Fibroblast of gingiva (primary cell): ENCODE results near the gene PPP4R4.
A peak's percentile ranks its signal among the peaks of the same experiment; 100 is the strongest.

Experiments
- DNase-seq: peaks from one replicate; pipeline ENCODE4 v3.0.0-alpha.2; 2011; ENCODE audit warnings: low read depth

The PPP4R4 gene

DNA sequence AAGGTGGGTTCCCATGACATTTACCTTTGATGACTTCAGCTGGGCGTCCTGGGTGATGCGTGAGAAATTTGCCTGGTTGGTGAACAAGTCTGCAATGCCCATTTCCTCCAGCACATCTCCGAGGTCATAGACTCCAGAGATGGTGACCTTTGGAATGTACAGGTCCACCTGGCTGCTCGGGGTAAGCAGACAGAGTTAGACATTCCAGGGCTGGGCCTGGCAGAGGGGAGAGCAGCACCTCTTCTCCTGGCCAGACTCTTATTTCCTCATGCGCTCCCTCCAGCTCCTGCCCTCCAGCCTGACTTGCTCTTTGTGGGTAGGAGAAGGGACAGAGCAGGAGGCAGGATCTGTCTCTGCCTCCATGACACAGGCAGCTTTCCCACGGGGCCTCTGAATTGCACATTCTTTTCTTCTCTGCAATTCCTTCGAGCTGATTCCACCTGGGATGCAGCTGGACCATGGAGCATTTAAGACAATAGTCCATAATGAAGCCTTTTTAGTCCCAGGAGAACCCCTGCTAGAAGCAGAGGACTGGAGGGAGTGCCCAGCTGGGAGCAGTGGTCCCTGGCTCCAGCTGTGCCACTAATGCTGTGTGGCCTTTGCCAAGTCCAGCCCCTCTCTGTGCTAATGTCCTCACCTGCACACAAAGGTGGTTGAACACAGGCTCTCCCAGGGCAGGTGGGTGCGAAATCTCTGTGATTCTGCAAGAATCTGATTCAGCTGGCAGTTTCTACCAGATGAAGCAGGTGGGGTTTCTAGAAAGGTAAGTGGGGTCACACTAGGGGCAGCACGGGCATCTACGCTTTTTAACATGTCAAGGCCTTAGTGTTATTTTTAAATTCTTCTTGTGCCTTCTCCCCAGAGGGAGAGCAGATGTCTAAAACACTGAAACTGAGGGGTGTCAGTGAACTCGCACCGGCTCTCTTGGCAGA is 132.2 kb downstream of the PPP4R4 start:
- no peak for DNase-seq

DNA sequence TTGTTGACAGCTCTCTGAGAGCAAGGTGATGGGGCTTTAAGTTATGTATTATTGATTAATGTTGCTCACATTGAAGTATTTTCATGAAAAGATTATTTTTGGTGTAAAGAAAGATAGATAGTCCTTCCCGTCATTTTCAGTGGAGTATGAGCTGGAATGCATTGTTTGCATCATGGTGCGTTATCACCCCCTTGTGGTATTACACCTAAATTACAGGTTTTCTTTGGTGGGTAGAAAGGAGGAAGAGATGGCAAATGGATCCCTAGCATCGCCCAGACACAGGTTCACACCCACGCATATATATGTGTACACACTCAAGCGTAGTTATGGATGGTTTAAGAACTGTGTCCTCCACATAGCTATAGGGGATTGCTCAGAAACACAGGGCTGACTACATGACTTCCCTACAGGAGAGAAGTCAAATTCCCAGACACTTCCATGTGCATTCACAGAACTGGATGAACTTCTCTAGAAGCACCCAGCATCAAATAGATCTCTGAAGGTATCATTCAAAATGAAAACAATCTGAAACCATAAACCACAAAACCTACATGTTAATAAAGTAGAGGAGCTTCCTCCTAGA is 133.4 kb downstream of the PPP4R4 start:
- DNase-seq, result no peak

DNA sequence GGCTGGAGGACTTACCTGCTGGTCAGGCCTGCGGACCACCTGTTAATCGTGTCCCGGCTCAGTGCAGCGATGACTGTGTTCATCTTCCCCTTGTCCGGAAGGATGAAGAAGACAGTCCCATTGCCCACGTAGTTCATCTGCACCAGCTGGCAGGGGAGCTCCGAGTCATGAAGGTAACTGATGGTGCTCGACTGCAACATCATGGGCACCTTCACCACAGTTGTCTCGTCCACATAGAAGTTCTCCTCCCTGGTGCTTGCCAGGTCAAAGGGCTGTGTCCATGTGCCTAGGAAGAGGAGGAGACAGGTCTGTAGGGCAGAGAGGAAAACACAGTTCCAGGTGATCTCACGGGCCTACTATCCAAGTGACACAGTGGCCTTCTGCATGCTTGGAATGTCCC is 135.6 kb downstream of the PPP4R4 start:
- DNase-seq, result no peak

DNA sequence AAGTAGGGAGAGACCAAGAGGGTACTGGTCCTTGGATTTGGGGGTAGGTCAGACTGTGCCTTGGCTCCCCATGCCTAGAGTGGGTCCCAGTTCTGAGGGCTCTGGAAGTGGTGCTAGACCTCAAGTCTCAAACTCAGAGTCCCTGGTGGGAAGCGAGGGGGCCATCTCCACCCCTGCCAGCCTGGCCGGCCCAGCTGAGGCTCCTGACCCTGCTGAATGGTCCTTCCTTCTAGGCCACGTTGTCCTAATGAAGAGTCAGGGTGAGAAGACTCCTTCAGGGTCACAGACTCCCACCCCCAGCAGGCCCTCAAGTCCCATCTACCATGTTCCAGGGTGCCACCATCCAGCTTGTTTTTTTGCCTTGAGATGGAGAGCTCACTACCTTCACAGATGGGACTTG is 136.1 kb downstream of the PPP4R4 start:
- DNase-seq, result no peak

DNA sequence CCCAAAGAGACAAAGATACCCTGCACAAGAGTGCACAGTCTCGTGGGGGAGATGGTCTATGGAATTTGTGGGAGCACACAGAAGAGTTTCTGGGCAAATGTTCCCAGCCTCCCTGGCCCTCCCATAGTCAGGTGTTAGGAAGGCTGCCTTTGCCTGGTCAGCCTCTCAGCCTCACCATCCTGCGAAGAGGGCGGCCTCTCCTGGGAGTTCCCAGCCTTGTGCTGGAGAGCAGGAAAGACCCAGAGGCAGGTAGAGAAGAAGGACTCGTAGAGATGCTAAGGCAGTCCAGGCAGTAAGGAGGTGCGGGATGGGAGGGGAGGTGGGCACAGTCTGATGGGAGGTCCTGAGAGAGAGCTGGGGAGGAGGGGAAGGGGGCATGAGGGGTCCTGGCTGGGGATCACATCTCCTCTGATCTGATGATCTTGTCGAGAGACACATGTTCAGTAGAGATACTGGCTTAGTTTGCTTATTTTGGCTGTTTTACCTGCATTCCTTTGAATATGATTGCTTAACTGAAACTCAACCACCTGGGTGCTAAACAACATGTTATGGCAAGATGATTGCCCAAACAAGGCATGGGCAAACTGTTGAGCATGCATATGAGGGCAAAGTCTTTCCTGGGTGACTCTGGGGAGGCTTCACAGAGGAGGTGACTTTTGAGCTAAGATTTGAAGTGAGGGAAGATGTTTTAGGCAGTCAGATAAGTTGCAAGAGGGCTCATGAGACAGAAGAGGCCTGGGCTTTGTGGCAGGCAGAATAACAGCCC is 138.5 kb downstream of the PPP4R4 start:
- DNase-seq, result no peak

DNA sequence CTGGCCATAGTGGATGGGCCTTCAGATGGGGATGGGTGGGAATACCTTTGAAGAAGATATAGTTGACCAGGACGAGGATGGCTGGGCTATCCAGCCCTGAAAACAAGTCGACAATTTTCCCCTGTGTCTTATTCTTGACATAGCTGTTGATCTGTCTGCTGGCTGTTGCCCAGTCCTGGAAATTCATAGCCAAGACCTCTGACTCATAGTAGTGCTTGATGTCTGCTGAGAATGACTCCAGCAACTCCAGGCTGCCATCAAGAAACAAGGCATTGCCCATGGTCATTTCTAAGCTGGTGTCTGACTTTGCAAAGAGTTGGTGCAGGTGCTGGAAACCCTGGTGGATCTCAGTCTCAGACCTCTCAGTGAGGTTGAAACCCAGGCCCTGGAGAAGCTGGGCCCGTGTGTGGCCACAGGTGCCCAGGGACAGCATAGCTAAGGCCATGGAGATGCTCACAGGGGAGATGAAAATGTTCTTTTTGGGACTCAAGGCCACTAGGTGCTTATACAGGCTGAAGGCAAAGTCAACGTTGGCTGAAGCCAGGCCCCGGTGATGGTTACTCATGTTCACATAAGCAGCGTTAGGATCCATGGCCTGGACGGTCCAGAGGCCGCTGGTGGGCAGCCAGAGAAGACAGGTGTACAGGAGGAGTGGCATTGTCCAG is 140.0 kb downstream of the PPP4R4 start:
- DNase-seq, result peak; percentile 59

DNA sequence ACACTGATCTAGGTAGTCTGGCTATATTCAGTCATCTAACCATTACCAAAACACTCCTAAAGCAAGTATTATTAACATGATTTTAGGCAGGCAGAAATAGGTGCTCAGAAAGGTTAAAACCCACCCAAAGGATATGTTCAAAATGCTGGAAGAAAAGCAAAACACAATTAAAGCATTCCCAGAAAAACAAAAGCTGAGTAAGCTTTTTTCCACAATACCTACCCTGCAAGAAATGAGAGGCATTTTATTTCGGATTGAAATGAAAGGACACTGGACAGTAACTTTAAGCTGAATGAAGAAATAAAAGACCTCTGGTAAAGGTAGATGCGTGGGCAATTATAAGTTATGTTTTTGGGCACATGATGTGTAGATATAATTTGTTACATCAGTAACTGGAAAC is 140.8 kb downstream of the PPP4R4 start:
- DNase-seq, result no peak

DNA sequence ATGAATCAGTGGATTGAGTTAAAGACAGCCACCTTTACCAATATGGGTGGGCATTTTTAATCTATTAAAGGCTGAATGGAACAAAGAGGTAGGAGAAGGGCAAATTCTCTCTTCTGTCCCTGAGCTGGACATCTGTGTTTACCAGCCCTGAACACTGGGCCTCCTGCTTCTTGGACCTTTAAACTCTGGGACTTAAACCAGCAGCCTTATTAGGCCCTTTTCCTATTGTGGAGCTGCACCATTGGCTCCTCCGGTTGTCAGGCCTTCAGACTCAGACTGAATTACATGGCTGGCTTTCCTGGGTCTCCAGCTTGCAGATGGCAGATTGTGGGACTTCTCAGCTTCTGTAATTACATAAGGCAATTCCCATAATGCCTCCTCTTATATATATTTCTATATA is 142.6 kb downstream of the PPP4R4 start:
- no peak for DNase-seq

DNA sequence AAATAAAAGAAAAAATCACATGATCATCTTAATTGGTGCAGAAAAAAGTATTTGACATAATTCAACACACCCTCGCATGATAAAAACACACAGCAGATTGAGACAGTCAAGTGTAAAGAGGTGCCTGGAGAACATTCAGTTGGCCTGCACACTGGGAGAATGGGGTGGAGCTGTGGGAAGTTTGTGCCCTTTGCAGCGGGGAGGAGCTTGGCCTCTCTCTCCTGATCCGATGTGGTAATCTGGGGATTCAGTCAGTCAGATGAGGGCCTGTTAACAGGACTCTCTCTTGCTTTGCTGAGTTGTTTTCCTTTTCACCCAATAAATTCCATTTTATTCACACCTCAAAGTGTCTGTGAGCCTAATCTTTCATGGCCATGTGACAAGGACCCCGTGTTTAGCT is 143.1 kb downstream of the PPP4R4 start:
- peak; percentile 63 for DNase-seq

DNA sequence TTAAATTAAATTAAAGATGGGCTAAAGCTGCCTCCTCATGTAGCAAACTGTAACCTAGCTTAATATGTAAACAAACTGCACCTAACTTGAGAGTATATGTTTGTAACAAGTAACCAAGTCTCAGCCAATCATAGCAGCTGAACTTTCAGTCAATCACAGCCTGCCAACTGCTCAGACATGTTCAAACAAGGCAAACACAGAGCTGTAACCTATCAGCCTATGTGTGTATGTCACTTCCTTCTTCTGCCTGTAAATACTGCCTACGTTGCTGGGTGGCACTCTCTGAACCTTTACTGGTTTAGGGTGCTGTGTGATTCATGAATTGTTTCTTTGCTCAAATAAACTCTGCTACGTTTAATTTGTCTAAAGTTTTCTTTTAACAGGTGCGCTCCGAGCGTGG is 146.1 kb downstream of the PPP4R4 start:
- no peak for DNase-seq

DNA sequence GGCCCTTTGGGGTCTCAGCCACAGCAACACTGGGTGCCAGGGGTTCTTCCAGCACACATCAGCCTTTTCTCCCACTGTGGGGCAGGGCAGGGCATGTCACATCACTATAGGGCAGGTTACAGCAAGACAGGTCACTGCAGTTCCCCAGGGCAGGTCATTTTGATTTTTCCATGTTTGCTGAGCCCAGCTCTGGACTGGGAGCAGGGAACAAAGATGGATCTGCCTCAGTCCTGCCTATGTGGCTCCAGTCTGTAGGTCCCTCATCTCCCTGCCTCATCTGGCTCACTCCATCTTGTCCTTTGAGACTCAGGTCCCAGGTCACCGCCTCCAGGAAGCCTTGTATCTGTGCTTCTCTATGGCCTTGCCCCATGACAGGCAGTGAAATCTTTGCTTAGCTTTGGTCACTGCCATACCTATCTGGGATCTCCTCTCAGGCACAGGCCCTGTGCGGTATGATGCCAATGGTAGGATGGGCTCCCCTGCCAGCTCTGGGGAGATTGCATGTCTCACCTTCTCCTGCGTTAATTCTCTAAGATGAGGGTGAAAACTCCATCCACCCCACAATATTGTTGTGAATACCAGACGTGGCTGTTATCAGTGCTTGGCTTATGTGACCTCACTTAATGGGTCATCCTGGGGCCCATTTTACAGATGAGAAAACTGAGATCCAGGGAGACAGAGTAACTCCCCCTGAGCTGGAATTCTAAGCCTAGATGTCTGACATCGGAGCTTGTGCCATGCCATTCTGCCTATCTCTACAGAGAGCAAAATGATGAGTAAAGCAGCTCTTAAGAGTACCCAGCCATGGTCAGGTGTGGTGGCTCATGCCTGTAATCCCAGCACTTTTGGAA is 147.5 kb downstream of the PPP4R4 start:
- no peak for DNase-seq

DNA sequence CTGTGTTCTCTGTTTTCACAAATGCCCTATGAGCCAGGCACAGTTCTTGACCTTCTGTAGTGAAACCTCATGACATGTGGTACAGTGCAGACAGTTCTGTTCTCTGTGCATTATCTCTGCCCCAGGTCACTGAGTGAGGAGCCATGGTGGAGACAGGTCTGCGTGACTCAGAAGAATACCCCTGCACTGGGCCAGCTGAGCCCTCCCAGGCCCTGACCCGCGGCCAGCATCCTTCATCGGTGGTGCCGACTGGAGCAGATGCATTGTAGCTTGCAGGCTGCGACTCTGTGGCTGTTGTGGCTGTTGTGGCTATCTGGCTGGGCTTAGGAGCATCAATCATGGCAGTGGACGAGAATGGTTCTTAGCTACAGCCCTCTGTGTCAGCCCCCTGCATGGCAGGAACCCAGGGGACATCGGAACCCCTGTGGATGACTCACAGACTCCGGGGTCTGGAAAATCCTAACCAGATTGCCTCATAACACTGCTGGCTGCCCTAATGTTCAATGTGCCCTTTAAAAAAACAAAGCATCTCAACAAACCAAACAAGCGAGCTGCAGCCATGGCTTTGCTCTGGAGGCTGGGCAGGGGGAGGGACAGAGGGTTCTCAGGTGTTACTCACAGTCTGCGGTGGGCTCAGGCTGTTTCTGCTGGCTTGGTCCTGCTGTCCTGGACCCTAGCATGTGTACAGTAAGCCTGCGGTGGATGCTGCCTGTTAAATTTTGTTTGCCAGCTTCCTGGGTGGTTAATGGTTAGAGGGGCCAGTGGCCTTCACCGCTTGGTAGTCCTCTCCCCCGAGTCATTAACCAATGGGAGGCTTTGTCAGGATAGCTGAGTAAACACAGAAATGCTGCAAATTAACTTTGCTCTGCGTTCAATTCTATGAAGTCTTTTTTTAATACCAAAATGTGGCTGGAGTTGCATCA is 148.8 kb downstream of the PPP4R4 start, which contains the start of gene SERPINA6:
Gene SERPINA6, minus strand, starts transcription at position 689 of the 923 bp plus-strand sequence. CDS start 8,688 bp downstream, outside the sequence.
- DNase-seq, result peak; percentile 49

DNA sequence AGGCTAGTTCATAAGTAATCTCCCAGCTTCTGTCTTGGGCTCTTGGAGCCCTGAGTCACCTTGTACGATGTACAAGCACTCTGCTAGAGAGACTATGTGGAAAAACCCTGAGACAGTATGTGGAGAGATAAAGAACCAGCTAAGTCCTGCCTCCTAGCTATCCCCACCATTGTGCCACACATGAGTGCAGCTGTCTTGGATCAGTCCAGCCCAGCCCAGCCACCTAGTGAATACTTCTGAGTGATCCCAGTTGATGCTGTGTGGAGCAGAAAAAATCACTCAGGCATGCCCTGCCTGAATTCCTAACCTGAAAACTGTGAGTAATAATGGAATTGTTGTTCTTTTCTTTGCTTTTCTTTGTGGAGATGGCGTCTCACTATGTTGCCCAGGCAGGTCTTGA is 154.1 kb downstream of the PPP4R4 start:
- DNase-seq, result no peak
